GM19240 (cell line): ENCODE data around the gene PTRH1.
"Not testable (repeated sequence)": the region's sequence is repeated elsewhere in the genome, so short reads cannot be mapped to it uniquely, and the experiment has no call there.

ENCODE experiments used
- DNase-seq: peaks from one replicate; pipeline ENCODE4 v3.0.0; 2011; ENCODE audit warnings: low spot score; ENCODE audit not compliant: insufficient read length

The PTRH1 gene

GRCh38 chr9:127715470-127716337 is at the start of gene PTRH1, which contains the start of gene TTC16:
PTRH1 (minus strand) TSS chr9:127715663; CDS start chr9:127715639, 24 bp downstream.
TTC16 (plus strand) TSS chr9:127716079; CDS start chr9:127716146, 67 bp downstream.
- DNase-seq, result peak; percentile 99

GRCh38 chr9:127763918-127764384 is 48.5 kb upstream of the PTRH1 start:
- no peak for DNase-seq

GRCh38 chr9:127762111-127762676 is 46.7 kb upstream of the PTRH1 start:
- DNase-seq, result no peak

- no peak for DNase-seq
Measured at GRCh38 chr9:127761491-127761956, 46.1 kb upstream of the PTRH1 start.

DNA sequence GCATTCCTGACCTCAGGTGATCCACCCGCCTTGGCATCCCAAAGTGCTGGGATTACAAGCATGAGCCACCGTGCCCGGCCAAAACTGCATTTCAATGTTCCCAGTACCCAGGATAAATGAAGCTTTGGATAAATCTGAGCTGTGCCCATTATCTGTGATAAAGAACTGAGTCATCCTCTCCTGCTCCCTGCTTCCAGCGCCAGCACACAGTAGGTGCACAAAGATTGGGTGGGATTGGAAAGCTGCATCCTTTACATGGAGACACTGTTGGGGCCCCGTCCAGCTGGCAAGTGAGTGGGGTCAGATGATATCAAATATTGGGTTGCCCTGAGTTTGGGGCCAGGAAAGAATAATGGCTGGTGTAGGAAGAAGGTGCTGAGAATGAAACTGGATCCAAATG is 45.6 kb upstream of the PTRH1 start:
- DNase-seq, result no peak

DNA sequence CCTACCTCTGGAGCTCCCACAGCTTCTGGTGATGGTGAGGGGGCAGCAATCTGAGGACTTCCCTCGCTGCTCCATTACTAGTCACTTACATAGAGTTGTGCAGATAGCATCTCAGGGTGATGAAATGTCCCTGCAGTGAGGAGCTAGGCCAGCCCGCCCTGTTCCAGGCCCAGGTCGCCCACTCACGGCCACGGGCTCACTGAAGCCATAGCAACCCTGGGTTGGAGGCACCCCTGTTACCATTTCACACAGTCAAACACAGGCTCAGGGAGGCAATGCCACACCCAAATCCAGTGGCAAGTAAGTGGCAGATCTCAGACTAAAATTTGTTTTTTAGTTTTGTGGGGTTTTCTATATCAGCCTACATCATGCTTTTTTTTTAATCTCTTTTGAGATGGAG is 43.4 kb upstream of the PTRH1 start:
- DNase-seq, result no peak

DNA sequence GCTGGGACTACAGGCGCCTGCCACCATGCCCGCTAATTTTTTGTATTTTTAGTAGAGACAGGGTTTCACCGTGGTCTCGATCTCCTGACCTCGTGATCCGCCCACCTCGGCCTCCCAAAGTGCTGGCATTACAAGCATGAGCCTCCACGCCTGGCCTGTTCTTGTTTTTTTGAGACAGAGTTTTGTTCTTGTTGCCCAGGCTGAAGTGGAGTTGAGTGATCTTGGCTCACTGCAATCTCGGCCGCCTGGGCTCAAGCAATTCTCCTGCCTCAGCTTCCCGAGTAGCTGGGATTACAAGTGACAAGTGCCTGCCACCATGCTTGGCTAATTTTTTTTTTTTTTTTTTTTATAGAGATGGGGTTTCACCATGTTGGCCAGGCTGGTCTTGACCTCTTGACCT is 41.3 kb upstream of the PTRH1 start:
- not testable (repeated sequence) for DNase-seq

- DNase-seq, result no peak
Measured at GRCh38 chr9:127756233-127756632, 40.8 kb upstream of the PTRH1 start.

DNA sequence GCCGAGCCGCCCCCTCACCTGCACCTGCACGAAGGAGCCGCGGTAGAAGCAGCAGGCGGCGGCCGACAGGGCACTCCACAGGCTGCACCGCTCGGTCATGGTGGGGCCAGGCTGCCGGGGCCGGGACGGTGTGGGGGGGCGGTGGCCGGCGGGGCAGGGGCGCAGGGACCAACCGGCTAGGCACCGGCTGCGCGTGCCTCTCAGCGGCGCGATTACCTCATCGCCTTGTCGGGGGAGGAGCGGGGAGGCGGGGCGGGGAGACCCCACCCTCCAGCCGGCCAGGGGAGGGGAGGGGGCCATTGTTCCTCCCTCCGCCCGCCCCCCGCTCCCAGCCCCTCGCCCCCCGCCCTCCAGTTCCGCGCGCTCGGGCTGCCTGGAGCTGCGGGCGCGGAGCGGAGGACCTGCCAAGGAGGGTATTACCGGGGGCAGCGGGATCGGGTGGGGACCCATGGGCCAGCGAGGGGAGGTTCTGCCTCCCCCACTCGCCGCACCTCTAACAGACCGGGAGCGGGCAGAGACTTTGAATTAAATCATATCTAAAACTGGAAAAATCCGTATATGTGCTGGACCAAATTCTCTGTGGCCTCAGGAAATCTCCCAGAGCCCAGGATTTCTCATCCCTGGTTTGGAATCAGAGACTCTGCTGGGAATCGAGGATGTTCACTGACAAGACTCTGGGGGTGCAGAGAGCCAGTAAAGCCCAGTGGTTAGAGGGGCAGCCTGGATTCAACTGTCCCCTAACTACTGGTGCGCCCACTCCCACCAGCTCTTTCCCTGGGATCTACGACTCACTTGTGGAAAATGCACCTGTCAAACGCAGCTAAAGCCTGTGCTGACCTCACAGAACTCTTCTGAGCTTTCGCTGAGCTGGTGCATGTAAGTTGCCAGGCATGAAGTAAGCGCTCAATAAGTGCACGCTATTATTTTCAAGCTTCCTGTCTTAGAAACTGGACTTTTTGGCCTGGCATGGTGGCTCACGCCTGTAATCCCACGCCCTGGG is 39.9 kb upstream of the PTRH1 start:
- no peak for DNase-seq

DNA sequence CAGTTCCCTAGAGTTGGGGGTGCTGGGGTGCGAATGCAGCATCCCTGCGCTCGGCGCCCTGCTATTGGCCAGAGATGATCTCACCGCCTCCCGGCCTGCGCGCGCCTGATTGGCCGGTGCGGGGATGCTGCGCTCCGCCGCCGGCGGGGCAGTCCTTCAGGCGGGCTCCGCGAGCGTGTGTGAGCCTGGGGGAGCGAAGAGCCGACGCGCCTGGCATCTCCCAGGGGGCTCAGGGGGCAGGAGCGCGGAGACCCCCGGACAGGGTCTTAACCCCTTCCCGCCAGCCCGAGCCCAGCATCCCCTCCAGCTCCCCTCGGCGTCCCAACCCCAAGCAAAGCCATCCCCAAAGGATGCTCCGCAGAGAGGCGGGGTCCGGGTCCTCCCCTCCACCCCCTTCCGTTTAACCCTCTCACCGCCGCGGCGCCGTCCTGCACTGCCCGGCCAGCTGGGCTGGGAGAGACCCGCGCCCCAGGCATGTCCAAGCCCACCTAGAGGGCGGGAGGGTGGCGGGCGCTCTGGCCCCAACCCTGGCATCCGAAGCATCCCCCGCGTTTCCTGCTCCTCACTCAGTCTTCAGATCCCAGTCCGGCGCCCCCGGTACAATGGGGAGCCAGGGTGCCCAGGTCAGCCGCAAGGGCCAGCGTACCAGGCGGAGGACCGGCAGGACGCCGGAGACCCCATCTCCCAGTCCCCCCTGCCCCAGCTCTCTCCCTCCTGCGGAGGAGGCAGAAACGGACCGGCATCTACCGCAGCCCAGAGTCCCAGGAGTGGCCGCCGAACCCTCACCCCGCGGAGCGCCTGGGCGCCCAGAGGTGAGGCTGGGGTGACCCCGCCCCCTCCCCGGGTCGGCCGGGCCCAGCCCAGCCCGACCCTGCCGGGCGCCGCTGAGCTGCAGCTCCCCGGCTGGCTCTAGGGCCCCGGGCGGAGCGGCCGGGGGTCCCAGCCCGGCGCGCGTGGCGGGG is 38.9 kb upstream of the PTRH1 start:
- no peak for DNase-seq

DNA sequence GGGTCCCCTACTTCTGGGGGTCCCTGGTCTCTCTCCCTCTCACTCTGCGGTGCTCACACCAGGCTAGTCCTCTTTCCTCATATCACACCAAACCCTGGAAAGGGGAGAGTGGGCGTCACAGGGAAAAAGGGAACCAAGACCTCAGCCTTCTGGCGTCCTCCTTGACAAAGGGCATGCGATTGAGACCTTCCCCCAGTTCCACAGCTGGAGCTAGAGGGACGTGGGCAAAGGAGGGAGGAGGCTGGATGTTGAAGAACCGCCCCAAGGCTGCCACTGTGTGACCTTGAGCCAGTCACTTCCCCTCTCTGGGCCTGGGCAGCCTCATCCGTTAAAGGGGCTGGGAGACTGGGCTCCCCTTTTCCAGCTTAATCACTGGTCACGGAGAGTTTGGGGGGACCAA is 38.2 kb upstream of the PTRH1 start:
- no peak for DNase-seq

GRCh38 chr9:127753148-127753547 is 37.7 kb upstream of the PTRH1 start:
- no peak for DNase-seq

DNA sequence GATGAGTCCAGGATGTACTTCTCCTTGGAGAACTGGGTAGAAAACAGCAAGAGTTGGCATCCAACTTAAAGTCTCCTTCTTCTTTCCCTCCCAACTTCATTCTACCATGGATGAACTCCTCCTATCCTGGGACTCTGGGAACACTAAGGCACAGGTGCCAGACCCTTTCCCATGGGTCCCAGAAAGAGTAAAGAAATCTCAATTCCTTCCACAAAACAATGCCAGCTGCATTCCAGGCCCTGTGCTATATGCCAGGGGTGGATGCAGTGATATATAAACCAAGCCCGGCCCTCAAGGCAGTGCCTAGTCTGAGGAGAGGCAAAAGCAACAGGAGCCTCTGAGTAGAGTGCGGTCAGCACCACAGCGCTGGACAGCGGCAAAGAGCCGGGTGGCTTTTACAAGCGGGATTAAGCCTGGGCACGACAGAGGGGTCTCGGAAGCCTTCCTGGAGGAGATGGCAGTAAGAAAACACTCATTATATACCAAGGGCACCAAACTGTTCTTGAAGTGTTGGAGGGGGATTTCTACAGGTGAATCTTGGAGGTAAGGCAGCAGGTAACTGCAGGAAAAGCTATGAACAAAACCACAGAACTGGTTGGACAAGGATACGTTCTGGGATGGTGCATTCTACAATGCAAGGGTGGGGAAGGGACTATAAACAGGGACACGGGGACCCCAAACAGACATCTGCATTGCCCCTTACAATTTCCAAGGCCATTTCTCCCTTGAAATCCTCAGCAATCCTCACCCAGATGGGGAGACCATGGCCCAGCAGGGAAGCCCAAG is 36.0 kb upstream of the PTRH1 start:
- no peak for DNase-seq

DNA sequence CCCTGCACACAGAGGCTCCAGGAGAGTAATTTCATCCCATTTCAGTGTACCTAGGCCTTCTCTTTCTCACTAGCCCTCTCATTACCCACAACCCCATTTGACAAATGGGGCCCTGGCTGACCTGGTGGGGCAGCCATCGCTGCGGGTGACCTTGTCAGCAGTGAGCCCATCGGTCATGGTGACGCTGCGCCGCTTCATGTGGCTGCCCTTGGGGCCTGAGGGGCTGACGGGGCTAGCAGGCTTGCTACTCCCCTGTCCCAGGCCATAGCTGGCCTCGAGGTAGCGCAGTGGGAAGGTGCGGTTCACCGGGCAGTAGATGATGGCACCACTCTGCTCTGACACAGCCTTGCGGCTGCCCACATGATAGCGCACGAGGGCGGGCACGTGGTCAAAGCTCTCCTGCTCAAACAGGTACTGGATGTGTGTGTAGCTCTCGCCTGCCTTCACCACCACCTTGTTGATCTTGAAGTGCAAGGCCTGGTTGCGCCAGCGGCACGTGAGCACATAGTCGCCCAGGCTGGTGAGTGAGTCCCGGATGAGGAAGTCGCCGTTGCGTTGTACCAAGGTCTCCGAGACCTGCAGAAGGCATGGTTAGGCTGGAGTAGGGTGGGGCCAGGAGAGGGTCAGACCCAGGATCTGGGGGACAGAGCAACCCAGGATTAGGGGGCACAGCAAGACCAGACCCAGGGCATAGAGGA is 33.8 kb upstream of the PTRH1 start:
- DNase-seq, result no peak

DNA sequence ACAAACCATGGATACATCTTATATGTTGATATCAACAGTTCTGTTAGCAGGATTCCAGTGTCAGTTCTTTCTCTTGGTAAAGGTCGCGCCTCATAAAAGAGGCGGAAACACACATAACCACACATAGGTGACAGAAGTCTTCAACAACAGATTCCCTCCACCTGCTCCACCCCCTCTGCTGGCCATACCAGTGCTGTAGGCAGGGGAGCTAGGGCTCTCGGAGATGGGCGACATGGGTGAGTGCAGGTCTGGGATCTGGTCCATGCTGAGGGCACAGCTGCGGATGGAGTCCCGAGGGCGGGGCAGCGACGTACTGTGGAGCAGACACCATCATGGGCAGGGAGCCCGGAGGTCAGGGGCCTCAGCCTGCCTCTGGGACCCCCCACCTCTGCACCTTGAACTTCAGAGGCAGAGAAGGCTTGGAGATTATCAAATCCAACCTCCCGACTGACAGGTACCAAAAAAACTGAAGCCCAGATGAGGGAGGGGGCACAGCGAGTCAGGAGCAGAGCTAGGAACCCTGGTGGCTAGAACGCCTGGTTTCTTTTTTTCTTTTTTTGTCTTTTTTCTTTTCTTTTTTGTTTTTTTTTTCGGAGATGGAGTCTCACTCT is 31.6 kb upstream of the PTRH1 start:
- no peak for DNase-seq

DNA sequence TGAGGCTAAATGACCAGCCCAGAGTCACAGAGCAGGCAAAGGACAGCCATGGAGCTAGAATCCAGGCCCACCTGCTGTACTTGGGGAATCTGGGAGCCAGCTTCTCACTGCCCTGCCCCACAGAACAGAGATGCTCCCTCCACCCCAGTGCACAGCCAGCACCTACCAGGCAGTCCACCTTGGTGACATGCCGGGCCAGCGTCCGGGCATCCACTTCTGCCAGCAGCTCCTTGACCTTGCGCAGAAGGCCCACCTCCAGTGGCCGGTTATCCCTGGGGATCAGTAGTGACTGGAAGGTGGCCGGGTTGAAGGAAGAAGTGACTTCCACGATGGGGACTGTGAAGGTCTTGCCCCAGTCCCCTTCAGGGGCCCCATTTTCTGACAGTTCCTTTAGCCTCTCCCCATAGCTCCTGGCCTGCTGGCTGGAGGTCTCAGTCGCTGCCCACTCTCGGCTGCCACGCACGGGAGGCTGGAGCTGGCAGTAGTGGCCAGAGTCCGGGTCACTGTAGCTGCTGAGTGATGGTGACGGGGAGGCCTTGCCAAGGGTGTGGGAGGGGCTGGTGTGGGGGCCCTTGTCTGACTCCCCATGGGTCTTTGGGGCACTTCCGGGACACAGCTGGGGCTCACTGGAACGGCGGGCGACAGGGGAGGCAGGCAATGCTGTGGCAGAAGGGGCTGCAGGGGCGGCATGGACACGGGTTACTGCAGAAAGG is 29.1 kb upstream of the PTRH1 start:
- no peak for DNase-seq

DNA sequence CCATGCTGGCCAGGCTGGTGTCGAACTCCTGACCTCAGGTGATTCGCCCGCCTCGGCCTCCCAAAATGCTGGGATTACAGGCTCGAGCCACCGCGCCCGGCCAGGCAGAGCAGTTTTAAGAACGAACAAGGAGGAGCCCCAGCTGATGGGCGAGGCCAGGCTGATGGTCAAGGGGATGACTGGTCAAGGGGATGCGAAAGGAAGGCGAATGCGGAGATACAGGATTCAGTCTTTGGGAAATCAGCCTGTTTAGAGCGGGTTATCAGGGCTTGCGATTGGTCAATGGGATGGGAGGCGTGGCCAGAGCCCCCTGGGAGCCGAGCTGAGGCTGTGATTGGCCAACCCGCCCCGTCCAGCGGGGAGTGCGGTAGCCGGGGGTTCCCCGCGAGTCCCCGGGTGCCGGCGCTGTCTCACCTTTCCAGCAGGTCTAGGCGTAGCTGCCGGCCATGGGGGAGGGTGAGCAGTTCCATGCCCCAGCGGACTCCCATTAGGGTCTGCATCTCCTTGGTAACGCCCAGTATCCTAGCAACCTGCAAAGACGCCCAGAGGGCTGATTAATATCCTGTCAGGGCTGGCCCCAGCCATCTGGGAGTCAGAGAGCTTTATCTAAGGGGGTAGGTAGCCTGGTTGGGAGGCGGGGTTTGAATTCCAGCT is 27.1 kb upstream of the PTRH1 start:
- no peak for DNase-seq
